GM21619 (cell line): ENCODE results near the gene TIMM21.
A peak's percentile ranks its signal among the peaks of the same experiment; 100 is the strongest.

ENCODE experiments used
- ATAC-seq: cut with Tn5 transposase; IDR thresholded peaks from one replicate; pipeline ENCODE4 v1.9.1; 2021; ENCODE audit not compliant: unreplicated experiment

Gene TIMM21

GRCh38 chr18:74146756-74147155 is 1.6 kb upstream of the TIMM21 start:
- ATAC-seq, result no peak

GRCh38 chr18:74147491-74147778 is 888 bp upstream of the TIMM21 start:
- ATAC-seq, result no peak

GRCh38 chr18:74148543-74149070 is 284 bp downstream of the TIMM21 start:
- no peak for ATAC-seq

GRCh38 chr18:74149878-74150277 is 1.6 kb downstream of the TIMM21 start:
- ATAC-seq, result no peak

GRCh38 chr18:74152270-74152669 is 3.9 kb downstream of the TIMM21 start:
- no peak for ATAC-seq

GRCh38 chr18:74152857-74153256 is 4.5 kb downstream of the TIMM21 start:
- ATAC-seq, result no peak

GRCh38 chr18:74153377-74153776 is 5.1 kb downstream of the TIMM21 start:
- no peak for ATAC-seq

GRCh38 chr18:74153793-74154192 is 5.5 kb downstream of the TIMM21 start:
- no peak for ATAC-seq

GRCh38 chr18:74154716-74155115 is 6.4 kb downstream of the TIMM21 start:
- ATAC-seq, result no peak

- ATAC-seq, result no peak
Observed at GRCh38 chr18:74155276-74155675, 7.0 kb downstream of the TIMM21 start.

- peak; percentile 64 for ATAC-seq
Observed at GRCh38 chr18:74163019-74163660, 14.8 kb downstream of the TIMM21 start.

- ATAC-seq, result no peak
Observed at GRCh38 chr18:74166386-74166785, 18.1 kb downstream of the TIMM21 start.

GRCh38 chr18:74171910-74172606 is 23.7 kb downstream of the TIMM21 start:
- ATAC-seq, result peak; percentile 98

GRCh38 chr18:74172697-74173433 is 24.5 kb downstream of the TIMM21 start:
- no peak for ATAC-seq

- no peak for ATAC-seq
Observed at GRCh38 chr18:74173434-74173750, 25.1 kb downstream of the TIMM21 start.

GRCh38 chr18:74175658-74176057 is 27.3 kb downstream of the TIMM21 start:
- ATAC-seq, result no peak

GRCh38 chr18:74178884-74179283 is 30.6 kb downstream of the TIMM21 start:
- ATAC-seq, result no peak

- ATAC-seq, result no peak
Observed at GRCh38 chr18:74179623-74180199, 31.4 kb downstream of the TIMM21 start.

- ATAC-seq, result no peak
Observed at GRCh38 chr18:74182335-74182734, 34.0 kb downstream of the TIMM21 start.

- no peak for ATAC-seq
Observed at GRCh38 chr18:74183130-74183529, 34.8 kb downstream of the TIMM21 start.

GRCh38 chr18:74184875-74185274 is 36.6 kb downstream of the TIMM21 start:
- ATAC-seq, result no peak

GRCh38 chr18:74185860-74186259 is 37.5 kb downstream of the TIMM21 start:
- no peak for ATAC-seq
